NCI-H2029 (cell line): ENCODE measurements around the gene AMN.
A peak's percentile ranks its signal among the peaks of the same experiment; 100 is the strongest.
"Not testable (repeated sequence)": the region's sequence is repeated elsewhere in the genome, so short reads cannot be mapped to it uniquely, and the experiment has no call there.

Experiments
- DNase-seq: peaks from one replicate; lab custom pipeline; 2025; lab: John Stamatoyannopoulos, UW

Gene AMN

DNA sequence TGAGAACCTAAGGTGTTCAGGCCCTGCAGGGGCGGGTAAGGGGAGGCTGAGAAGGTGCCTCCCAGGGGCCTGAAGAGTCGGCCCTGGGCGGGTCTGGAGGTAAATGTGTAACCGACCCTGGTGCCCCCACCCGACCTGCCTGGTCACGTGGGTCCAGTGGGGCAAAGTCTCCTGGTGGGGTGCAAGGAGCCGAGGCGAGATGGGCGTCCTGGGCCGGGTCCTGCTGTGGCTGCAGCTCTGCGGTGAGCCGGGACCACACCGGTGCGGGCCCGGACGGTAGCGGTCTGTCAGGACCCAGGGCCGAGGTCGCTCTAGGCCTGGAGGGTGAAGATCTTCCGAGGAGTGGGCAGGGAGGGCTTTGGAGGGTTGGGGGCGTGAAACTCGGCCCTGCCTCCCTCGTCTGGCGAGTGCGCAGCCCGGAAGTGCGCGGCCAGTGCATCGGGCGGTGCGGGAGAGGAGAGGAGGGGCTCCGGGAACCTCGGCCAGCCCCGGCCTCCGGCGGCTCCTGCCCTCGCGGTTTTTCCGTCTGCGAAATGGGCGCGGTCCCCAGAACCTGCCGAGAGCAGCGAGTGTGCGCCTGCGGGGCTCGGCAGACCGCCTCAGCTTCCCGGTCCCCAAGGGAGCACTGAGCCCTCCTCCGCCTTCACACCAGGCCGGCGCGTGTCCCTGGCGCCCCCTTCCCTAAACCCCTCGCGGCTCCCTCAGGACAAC is at the start of gene AMN:
AMN (plus strand) TSS at position 174 of the 711 bp plus-strand sequence; CDS start at position 200, 26 bp downstream.
- DNase-seq: no peak

DNA sequence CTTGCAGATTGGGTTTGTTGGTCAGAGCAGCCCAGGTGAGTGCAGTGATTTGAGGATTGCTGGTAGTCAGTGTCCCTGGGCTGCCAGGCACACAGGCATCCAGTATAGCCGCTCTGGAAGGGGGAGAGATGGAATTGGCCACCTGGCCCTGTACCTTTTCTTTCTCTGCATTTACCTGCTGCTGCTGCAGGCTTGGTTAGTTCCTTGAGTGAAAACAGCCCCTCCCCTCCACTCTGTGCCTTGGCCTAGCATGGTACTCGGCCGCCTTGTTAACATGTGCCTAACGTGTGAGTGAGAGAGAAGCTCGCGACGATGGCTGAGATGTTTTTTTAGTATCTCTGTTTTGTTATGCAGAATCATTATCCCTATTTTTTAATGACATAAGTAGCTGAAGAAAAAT is 49.3 kb upstream of the AMN start:
- no peak for DNase-seq

DNA sequence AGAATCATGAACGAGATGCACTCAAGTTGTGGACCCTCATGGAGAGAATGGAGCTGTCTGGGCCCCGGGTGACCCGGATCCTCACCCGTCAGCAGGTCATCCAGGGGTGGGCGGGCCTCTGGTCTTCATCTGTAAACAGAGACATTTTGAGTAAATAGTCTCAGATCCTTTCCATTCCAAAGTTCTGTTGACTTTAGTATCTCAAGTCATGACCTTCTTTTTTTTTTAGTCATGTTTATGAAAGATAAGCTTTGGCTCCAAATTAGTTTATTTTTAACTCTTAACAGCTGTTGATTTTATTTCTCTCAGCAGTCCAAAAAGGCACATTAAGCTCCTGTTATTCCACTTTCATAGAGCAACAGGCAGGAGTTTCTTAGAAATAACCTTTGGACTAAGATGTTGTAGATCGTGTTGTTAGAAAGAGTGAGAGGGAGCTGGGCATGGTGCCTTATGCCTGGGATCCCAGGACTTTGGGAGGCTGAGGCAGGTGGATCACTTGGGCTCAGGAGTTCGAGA is 48.9 kb upstream of the AMN start:
- no peak for DNase-seq

DNA sequence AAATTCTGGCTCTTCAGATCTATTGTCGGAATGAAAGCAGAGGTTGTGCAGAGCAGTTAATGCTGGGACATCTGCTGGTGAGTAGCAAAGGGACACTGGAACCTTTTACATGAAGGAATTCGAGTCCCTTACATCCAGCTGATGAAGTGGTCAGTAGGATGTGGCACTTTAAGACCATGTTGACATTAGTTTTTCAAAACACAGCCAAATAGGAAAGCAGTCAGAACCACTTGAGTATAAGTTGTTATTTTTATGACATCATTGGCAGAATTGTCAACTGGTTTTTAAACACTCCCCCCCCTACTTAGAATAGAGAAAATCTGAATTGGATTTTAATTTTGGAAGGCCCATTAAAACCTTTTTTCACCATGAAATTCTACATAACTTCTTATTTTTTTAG is 46.8 kb upstream of the AMN start:
- DNase-seq: peak; percentile 10

DNA sequence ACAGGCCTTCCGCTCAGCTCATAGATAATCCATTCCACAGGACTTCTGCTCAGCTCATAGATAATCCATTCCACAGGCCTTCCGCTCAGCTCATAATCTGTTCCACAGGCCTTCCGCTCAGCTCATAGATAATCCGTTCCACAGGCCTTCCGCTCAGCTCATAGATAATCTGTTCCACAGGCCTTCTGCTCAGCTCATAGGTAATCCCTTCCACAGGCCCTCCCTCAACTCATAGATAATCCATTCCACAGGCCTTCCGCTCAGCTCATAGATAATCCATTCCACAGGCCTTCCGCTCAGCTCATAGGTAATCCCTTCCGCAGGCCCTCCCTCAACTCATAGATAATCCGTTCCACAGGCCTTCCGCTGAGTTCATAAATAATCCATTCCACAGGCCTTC is 45.0 kb upstream of the AMN start:
- DNase-seq: not testable (repeated sequence)

DNA sequence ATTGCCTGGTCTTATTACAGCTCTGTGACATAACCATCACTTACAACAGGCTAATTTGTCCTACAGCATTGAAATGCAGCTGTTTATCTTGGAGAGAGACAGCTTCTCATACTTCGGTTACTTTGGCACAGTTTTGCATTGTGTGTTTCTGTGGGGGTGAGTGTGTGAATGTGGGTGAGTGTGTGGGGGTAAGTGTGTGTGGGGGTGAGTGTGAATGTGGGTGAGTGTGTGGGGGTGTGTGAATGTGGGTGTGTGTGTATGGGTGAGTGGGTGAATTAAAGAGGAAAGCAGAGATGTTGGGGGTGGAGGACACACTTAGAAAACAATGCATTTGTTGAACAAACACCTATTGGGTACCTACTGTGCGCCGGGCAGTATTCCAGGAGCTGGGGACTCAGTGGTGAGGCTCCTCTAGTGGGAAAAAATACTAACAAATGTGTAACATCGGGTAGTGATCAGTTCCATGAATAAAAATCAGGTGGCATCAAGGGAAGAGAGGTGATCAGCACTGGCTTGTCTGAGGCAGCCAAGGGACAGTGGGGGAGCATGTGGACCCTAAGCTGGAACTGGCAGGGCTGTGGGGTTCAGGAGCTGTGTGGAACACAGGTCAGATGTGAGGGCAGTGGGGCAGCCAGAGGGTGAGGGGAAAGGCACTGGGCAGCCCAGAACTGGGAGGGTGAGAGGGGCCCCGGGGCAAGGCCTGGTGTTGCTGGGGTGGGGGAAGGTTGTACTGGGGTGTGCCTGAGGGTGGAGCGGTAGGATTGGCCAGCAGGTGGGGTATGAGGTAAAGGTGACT is 44.1 kb upstream of the AMN start:
- no peak for DNase-seq

DNA sequence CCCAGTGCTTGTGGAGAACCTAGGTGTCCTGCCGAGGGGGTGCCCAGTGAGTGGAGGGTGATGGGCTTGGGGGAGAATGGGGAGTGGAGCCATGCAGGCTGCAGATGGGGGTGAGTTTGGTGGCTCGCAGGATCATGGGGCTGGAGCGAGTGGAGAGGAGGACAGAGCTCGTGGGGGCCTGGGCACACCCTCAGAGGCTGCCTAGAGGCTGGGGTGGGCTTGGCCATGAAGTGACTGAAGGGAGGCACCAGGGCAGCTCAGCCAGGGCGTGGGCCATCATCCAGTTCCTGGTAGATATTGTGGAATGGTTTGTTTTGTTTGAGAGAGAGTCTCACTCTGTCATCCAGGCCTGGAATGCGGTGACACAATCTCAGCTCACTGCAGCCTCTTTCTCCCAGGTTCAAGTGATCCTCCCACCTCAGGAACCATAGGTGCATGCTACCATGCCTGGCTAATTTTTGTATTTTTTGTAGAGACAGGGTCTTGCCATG is 43.4 kb upstream of the AMN start:
- no peak for DNase-seq

DNA sequence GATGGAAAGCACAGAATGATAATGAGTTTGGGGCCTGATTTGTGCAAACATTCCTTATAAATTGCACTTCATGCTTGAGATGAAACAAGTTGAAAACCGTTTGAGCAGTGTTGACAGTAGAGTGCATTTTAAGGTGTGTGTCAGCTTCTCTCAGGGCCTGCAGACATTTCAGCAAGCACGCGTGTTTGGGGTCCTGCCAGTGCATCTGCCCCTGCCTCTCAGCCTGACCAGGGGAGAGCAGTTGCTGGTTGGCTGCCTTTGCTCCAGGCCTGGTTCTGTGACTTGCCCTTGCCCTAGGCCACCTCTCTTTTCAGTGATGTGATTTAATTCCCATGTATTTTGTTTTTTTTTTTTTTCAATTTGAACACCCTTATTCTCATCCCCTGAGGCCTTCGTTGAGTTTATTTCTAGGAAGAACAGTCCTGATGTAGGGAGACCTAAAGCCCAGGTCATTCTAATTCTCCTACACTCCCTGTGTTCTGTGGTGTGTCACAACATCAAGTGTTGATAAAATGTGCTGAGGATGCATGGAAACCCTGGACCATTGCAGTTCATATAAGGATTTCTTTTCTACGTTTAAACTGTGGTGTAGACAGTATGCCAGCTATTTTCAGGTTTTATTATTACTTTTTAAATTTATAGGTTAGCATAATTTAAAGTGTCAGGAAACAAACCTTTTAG is 40.1 kb upstream of the AMN start:
- DNase-seq: no peak

DNA sequence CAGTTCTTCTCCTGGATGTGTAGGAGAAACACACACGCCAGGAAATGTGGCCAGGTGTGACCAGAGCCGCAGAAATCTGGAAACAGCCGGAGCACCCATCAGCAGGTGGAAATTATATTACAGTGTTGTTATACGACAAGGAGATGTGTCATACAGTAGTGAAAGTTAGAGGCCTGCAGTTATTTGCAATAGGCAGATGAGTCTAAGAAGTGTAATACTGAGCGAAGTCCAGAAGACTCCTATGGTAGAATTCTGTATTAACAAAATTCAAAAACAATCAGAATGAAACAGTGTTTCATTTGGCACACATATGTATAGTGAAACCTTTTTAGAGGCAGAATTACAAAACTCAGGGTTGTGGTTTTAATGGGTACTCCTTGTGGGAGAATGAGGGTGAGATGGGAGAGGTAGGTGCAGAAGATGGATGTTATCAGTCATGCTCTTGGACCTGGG is 39.3 kb upstream of the AMN start:
- no peak for DNase-seq

DNA sequence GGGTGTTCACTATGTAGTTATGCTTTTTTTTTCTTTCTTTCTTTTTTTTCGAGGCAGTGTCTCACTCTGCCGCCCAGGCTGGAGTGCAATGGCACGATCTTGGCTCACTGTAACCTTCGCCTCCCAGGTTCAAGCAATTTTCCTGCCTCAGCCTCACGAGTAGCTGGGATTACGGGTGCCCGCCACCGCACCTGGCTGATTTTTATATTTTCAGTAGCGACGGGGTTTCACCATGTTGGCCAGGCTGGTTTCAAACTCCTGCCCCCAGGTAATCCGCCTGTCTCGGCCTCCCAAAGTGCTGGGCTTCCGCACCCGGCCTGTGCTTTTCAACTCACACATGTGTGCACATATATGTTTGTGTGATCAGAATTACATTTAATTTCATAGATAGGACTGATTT is 38.9 kb upstream of the AMN start:
- DNase-seq: no peak

DNA sequence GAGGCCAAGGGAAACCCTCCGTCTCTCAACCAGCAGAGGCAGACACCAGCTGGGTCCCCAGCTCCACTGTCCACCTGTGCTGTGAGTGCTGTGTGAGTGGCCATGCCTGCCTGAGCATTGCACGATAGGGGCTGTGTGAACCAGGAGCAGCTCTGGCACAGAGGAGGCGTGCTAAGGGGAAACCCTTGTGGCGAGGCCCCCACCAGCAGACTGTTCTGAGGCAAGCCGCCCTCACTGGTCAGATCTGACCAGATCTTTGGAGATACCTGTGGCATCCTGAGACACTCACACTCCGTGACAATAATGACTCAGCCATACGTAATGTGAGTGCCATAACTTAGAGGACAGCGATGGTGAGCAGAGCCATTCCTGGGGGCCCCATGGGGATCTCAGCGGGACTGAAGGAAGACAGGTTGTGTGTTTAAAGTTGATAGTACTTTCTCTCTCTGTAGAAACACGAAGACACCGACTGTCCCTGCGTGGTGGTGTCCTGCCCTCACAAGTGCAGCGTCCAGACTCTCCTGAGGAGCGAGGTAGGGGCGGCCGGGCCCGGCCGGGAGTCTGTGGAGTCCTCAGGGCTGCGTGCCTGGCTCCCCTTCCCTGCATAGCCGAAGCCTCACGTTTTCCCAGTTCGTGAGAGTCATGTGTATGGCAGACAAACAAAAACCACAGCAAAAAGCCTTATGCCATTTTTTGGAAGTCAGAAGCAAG is 36.6 kb upstream of the AMN start:
- no peak for DNase-seq

DNA sequence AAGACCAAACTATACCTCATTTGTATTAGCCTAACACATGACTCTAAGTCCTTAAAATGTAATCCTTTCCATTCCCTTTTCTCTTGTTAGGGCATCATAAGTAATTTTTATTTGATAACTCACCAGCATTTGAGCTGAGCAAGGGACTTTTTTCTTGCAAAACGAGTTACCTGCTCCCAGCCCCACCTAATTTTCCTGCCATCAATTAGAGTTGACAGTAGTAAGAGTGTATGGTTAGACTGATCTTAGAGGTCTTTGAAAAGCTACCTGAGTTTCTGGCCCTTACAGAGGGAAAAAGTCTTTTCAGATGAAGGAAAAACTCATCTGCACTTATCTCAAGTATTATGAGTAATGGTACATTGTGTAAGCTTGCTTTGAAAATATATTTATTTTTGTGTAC is 33.7 kb upstream of the AMN start:
- DNase-seq: no peak

DNA sequence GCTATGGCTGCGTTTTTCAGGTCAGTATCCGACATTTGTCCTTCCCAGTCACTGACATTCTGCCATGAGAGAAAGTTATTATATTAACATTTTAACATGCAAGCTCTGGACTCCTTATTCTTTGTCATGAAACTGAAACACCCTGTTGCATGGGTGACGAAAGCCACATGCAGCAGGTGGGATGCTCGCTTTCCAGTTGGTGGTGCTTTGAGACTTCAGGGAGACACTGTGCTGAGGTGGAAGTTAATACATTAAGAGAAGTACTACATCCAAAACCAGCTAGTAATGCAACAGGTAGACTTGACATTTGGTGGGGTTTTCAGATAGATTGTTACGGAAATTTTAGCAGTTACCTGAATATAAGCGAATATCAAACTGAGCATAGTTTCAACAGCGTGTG is 32.8 kb upstream of the AMN start:
- no peak for DNase-seq

DNA sequence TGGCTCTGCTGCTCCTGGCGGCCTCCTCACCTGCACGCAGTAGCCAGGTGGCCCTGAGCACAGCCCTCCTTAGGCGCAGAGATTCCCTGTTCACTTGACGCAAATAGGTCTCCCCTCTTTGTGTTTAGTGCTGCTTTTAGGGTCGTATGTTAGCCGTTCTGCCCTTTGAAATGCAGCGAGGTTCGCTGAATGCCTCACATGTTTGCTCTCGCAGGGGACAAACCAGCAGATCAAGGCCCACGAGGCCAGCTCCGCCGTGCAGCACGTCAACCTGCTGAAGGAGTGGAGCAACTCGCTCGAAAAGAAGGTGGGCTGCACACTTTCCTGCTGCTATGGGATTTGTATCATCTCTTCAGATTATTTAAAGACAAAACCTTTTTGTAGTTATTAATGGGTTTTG is 31.4 kb upstream of the AMN start:
- no peak for DNase-seq

DNA sequence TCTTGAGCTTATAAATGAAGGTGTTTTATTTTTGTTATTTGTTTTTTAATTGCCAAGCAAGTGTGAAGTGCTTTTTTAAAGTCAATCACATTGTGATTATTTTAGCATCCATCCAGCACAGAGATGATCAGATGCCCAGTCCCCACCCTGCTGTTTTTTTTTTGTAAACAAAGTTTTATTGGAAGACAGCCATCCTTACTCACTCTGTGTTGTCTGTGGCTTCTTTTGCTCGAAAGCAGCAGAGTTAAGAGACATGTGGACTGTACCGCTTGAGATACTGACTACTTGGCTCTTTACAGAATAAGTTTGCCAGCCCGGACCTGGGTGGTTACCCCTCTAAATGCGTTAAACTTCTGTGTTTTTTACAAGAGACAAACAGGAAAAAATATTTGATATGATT is 30.9 kb upstream of the AMN start:
- no peak for DNase-seq

DNA sequence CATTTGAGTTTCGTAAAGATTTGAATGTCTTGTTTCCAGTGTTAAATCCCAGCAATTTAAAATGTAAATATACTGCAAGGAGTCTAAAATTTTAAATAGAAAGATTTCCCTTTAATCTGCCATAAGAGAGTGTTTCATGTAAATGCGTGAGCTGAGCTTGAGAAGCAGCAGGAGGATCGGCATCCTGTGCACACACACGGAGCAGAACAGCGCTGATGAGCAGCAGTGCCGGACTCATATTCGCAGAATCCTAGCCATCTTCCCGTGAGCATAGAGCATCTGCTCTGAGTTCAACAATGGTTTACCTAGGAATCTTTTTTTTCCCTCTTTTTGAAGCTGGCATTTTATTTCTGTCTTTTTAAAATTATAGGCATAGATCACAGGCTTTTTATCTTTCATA is 29.8 kb upstream of the AMN start:
- no peak for DNase-seq

DNA sequence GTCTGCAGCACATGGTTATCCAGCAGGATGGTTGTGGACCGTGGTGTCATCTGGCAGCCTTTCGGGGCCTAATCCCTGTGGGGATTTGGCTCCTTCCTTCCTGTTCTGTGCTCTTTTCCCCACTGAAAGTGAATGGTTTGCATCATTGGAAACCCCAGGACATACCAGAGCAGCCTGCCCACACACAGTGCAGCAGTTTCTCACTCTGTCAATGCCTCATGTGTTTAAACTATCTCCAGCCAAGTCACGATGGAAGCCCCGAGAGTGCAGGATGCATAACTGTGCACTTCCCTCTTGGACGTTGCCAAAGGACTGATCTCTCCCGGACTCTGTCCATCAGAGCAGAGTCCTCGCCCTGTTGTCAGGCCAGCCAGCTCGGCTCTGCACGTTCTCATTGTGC is 29.0 kb upstream of the AMN start:
- no peak for DNase-seq

DNA sequence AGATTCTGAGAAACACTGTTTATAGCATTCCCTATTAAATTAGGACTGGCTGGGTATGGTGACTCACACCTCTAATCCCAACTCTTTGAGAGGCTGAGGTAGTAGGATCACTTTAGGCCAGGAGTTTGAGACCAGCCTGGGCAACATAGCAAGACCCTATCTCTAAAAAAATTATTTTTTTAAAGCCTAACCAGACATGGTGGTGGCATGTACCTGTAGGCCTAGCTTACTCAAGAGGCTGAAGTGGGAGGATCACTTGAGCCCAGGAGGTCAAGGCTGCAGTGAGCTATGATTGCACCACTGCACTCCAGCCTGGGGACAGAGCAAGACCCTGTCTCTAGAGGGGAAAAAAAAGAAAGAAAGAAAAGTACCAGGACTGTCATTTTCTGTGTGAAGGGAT is 25.7 kb upstream of the AMN start:
- DNase-seq: not testable (repeated sequence)

DNA sequence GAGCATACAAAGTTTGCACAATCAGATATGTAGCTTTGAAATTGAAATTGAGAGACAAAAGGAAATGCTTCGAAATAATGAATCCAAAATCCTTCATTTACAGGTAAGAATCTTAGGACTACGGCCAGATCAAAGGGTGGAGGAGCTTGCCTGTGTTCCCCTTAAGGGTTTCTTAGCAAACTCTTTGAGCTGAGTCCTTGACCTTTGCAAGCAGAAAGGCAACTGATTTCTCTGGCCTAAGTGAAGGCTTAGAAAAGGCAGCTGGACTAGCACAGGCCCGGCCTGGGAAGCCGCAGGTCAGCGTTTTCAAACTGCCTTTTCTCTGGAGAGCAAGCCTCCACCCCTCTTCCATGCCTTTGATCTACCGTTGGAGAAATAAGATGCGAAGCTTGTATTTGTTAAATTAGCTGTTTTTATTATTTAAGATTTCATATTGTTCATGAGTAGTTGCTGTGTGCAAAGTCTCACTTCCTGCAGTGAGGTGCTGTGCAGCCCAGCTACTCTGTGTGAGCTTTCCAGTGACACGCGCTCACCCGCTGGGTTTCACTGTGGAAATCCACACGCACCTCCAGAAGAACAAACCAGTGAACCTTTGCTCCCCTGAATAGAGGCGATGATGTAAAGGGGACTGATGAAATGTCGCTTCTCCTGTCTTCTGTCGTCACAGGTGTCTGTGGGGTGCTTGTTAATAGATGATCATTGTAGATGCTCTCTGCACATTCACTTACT is 25.0 kb upstream of the AMN start:
- no peak for DNase-seq

DNA sequence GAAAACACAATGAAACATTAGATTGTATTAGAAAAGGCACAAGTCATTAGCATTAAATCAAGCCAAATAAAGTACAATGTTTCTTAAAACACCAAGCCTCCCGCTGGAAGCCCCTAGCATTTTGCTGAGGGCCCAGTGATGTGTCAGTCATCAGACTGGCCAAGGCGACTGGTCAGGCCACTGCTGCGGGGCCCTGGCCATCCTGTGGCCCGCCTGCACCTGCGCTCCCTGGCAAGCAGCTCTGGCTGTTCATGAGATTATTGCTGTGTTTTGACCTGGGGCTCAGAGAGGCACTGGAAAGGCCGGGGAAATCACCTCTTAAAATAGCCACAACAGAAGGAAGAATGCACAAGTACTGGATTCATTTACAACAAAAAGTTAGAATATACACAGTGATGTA is 24.2 kb upstream of the AMN start:
- no peak for DNase-seq

DNA sequence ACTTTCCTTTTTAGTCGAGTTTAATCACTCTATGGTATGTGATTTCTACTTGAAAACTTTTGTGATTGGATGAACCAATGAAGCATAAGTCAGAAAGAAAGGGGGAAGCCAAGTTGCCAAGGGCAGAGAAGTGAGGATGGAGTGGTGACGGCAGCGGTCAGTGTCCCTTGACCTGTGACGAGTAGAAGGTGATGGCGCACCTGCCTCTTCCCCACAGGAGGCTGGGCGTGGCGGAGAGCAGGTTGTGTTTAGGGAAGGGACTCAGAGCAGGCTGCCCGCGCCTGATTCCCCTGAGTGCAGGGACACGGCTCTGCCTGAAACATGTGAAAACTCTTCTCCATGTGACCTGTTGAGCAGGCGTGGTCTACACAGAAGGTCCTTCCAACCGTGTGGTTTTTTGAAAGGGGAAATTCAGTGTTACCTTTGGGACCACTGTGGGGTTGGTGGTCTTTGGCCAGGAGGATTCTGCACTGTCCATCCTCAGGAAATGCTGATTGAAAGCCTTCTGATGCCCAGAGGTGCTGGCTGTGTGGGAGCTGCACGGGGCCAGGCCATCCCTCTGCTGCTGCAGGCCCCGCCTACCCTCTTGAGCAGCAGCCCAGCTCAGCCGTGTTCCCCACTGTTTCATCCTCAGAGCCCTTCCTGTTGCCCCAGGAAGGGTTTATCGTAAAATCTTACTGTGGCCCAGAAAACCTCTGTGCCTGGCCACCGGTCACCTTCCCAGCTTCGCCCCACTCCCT is 23.5 kb upstream of the AMN start:
- no peak for DNase-seq
